Left lung (tissue), 10 donors: ENCODE measurements around the gene SEC14L1. TPM values are rescaled to one million over a fixed set of nuclear protein-coding genes. Genes with fewer than 3 reads are reported as not detected.

ENCODE experiments used
- ATAC-seq: fragments of 200-7000 bp; cut with Tn5 transposase; one replicate; pipeline ENCODE4 v1.9.1; 2020; ENCODE audit warnings: moderate library complexity
- DNase-seq, 4 donors: peaks; one replicate each; pipeline ENCODE4 v3.0.0-alpha.2; 2013 to 2020
- H3K27ac ChIP-seq, 2 donors: fragments of 200-600 bp; sonication (generic) in 1 of 2; one replicate each; pipeline versions ENCODE4 v1.5.0 to v1.8.0; 2020 to 2021
- H3K27me3 ChIP-seq, 2 donors: fragments of 200-600 bp; sonication (generic) in 1 of 2; one replicate each; pipeline versions ENCODE4 v1.5.0 to v1.8.0; 2020 to 2021
- H3K36me3 ChIP-seq, 2 donors: fragments of 200-600 bp; sonication (generic) in 1 of 2; one replicate each; pipeline versions ENCODE4 v1.5.0 to v1.8.0; 2020 to 2021
- H3K4me1 ChIP-seq, 2 donors: fragments of 200-600 bp; one replicate each; pipeline ENCODE4 v1.8.0; 2021
- H3K4me3 ChIP-seq, 2 donors: fragments of 200-600 bp; sonication (generic) in 1 of 2; one replicate each; pipeline versions ENCODE4 v1.5.0 to v1.8.0; 2020 to 2021; ENCODE audit warnings: mild to moderate bottlenecking in 1 of 2
- H3K9me3 ChIP-seq, 2 donors: fragments of 200-600 bp; sonication (generic) in 1 of 2; one replicate each; pipeline versions ENCODE4 v1.5.0 to v1.8.0; 2020 to 2021
- CTCF ChIP-seq, 2 donors: fragments of 200-600 bp; sonication (generic) in 1 of 2; IDR thresholded peaks; one replicate each; pipeline versions ENCODE4 v1.5.0 to v1.8.0; 2021; ENCODE audit warnings: antibody characterized with exemption in 2 of 2
- intact Hi-C, 2 donors: fragments of 100-400 bp; cut with DNase I; formaldehyde crosslinking; loops; one replicate each; pipeline versions ENCODE4 v1.11.2 to v1.14.2; 2022
- polyA plus RNA-seq, 6 donors: library from polyadenylated mRNA; unstranded; fragments of 120-200 nt; gene quantifications; one replicate each; pipeline ENCODE4 v1.2.1, GENCODE V29; 2013; ENCODE audit not compliant: insufficient read length in 6 of 6
- total RNA-seq, 2 donors: library from RNA; stranded (reverse); fragmentation: NEBNext Ultra II Directional; extraction: Animal tissue kit (Norgen Biotek cat#: 25700); gene quantifications; one replicate each; pipeline ENCODE4 v1.2.1, GENCODE V29; 2021
- donor health status: DM: no; HTN: yes; CAD: no.
- donor health status: DM: no; HTN: no; CAD: no.

The SEC14L1 gene
- total and polyA plus RNA-seq, 8 donors, result 79.0 to 151 (median 84.5) TPM

DNA sequence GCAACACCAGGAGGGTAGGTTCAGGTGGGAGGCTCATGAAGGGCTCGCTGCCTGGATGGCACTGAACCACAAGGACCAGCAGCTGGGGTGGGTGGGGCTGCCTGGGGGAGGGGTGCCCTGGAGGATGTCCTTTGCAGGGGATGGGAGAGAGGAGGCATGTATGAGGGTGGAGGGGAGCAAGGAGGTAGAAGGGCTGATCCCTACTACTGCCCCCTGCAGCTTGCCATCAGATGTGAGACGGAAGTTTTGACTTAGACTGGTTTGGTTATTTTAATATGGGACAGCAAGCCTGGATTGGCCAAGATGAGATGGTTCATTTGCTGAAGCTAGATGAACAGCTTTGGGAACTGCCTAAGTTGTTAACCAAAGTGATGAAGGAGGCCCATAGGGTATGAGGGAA lies 115.9 kb downstream of the SEC14L1 start:
- H3K27me3 ChIP-seq, result no peaks in the 10 kb centered on the region
- no peak overlapping the region for H3K4me3 ChIP-seq
- DNase-seq (no peak), ATAC-seq (no peak)
- peaks cover 23% of the 10 kb centered on the region in 2 donors for H3K4me1 ChIP-seq
- no peaks in the 10 kb centered on the region for H3K9me3 ChIP-seq
- no peak for TF ChIP-seq CTCF (IDR thresholded peaks at IDR 0.05)
- H3K36me3 ChIP-seq, result no peaks in the 10 kb centered on the region
- H3K27ac ChIP-seq, result no peak overlapping the region
- intact Hi-C loops, result no loop called here

DNA sequence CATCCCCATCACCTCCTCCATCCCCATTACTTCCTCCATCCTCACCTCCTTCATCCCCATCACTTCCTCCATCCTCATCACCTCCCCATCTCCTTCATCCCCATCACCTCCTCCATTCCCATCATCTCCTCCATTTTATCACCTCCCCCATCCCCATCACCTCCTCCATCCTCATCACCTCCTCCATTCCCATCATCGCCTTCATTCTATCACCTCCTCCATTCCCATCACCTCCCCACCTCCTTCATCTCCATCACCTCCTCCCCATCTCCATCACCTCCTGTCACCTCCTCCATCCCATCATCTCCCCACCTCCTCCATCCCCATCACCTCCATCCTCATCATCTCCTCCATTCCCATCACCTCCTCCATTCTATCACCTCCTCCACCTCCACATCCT lies 116.4 kb downstream of the SEC14L1 start:
- no peaks in the 10 kb centered on the region for H3K9me3 ChIP-seq
- ATAC-seq (no peak), DNase-seq (no peak)
- no peak for TF ChIP-seq CTCF (IDR thresholded peaks at IDR 0.05)
- H3K36me3 ChIP-seq, result no peaks in the 10 kb centered on the region
- H3K27me3 ChIP-seq, result no peaks in the 10 kb centered on the region
- peaks cover 23% of the 10 kb centered on the region in 2 donors for H3K4me1 ChIP-seq
- H3K27ac ChIP-seq, result no peak overlapping the region
- no peak overlapping the region for H3K4me3 ChIP-seq
- intact Hi-C loops, result no loop called here

- H3K9me3 ChIP-seq, result no peaks in the 10 kb centered on the region
- intact Hi-C loops, result no loop called here
These were observed 117.1 kb downstream of the SEC14L1 start for GRCh38 chr17:77257596-77258458.

DNA sequence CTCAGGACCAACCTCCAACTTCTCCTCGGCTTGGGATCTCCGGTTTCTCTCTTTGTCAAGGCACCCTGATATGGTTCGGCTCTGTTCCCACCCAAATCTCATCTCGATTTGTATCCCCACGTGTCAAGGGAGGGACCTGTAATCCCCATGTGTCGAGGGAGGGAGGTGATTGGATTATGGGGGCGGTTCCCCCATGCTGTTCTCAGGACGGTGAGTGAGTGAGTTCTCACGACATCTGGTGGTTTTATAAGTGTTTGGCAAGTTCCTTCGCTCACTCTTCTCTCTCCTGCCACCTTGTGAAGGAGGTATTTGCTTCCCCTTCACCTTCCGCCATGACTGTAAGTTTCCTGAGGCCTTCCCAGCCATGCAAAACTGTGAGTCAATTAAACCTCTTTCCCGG lies 117.9 kb downstream of the SEC14L1 start:
- Histone ChIP-seq H3K9me3 (no peaks in the 10 kb centered on the region), H3K36me3 (no peaks in the 10 kb centered on the region), H3K4me1 (peaks cover 19% of the 10 kb centered on the region in 2 donors), H3K27ac (no peak overlapping the region), H3K4me3 (no peak overlapping the region), H3K27me3 (no peaks in the 10 kb centered on the region)
- ATAC-seq (no peak), DNase-seq (no peak)
- intact Hi-C loops, result no loop called here
- TF ChIP-seq CTCF (IDR thresholded peaks at IDR 0.05), result no peak

More at GRCh38 chr17:77257596-77258458, 117.1 kb downstream of the SEC14L1 start:
- no peaks in the 10 kb centered on the region for H3K36me3 ChIP-seq
- ATAC-seq (no peak), DNase-seq (no peak)
- no peaks in the 10 kb centered on the region for H3K27me3 ChIP-seq
- no peak for TF ChIP-seq CTCF (IDR thresholded peaks at IDR 0.05)
- no peak overlapping the region for H3K27ac ChIP-seq
- peaks cover 23% of the 10 kb centered on the region in 2 donors for H3K4me1 ChIP-seq
- H3K4me3 ChIP-seq, result no peak overlapping the region

GRCh38 chr17:77264617-77265230 lies 124.0 kb downstream of the SEC14L1 start:
- ATAC-seq, result peak; percentile 72
- Histone ChIP-seq H3K27me3 (no peaks in the 10 kb centered on the region), H3K27ac (no peak overlapping the region), H3K4me1 (peaks cover 0 to 9% of the 10 kb centered on the region in 2 donors), H3K4me3 (no peak overlapping the region), H3K36me3 (no peaks in the 10 kb centered on the region), H3K9me3 (no peaks in the 10 kb centered on the region)
- intact Hi-C loops, result no loop called here
- TF ChIP-seq CTCF (IDR thresholded peaks at IDR 0.05), result no peak
- DNase-seq, result peak in 1 of 4 donors; percentile 71
